HCT116 (cell line): ENCODE results near the gene TTLL4. TPM values are rescaled to one million over a fixed set of nuclear protein-coding genes. Genes with fewer than 3 reads are reported as not detected.

Experiments
- ATAC-seq: fragments of 200-7000 bp; cut with Tn5 transposase; 2 replicates; pipeline ENCODE4 v1.9.1; 2020; ENCODE audit warnings: mild to moderate bottlenecking, moderate library complexity
- BruUV-seq: library from RNA; stranded (reverse); fragments of 400-500 nt; replicated peaks from 2 replicates; lab custom pipeline; 2021; lab: Mats Ljungman, UMichigan
- CTCF ChIA-PET: fragments of 300-600 bp; sonication (Branson Sonifier 250); formaldehyde crosslinking; loops from one replicate; lab custom pipeline; 2021; ENCODE audit warnings: antibody characterized with exemption; lab: Charles Lee
- POLR2A ChIA-PET: fragments of 300-600, 350-600 bp; sonication (Branson Sonifier 250); formaldehyde crosslinking; loops from one replicate; lab custom pipeline; 2021; ENCODE audit warnings: antibody characterized with exemption; lab: Charles Lee
- RAD21 ChIA-PET, 2 experiments: fragments of 300-600 bp; sonication (Branson Sonifier 250); formaldehyde crosslinking; loops; one replicate each; lab custom pipeline; 2023; ENCODE audit warnings: low total read pairs in 2 of 2; ENCODE audit not compliant: uncharacterized antibody in 2 of 2, unreplicated experiment in 2 of 2, low non-redundant PET in 1 of 2; lab: Charles Lee
- DNase-seq: peaks from one replicate; pipeline ENCODE4 v3.0.0-alpha.2; 2010; ENCODE audit warnings: low read depth, low spot score
- H2AFZ ChIP-seq: fragments of 200-600 bp; shearing (Covaris generic), sonication (generic); 2 replicates; pipeline ENCODE4 v1.6.1; 2017; ENCODE audit warnings: low read depth, mixed run types, mixed read lengths, antibody characterized with exemption, low read length; ENCODE audit not compliant: poor library complexity, severe bottlenecking
- H3K27ac ChIP-seq: 2 replicates; pipeline ENCODE4 v1.5.1; 2012; ENCODE audit warnings: low read depth, low read length
- H3K27me3 ChIP-seq: fragments of 200-600 bp; sonication (generic); 2 replicates; pipeline ENCODE4 v1.6.1; 2016; ENCODE audit warnings: mixed run types, low read length, mixed read lengths; ENCODE audit not compliant: insufficient read depth
- H3K36me3 ChIP-seq, 2 experiments: fragments of 200-500 bp in 1 of 2; fragments of 200-600 bp in 1 of 2; sonication (Bioruptor generic) in 1 of 2; sonication (generic) in 1 of 2; 2 replicates each; pipeline versions ENCODE4 v1.5.1 to v1.6.1; 2014 to 2016; ENCODE audit warnings: low read length in 2 of 2, inconsistent platforms in 1 of 2, mixed read lengths in 1 of 2, mixed run types in 1 of 2; ENCODE audit not compliant: insufficient read depth in 2 of 2, control insufficient read depth in 1 of 2
- H3K4me1 ChIP-seq, 2 experiments: fragments of 200-600 bp in 1 of 2; sonication (generic) in 1 of 2; 2 replicates each; pipeline versions ENCODE4 v1.5.1 to v1.6.1; 2012 to 2017; ENCODE audit warnings: low read length in 2 of 2, inconsistent platforms in 1 of 2, mild to moderate bottlenecking in 1 of 2, mixed read lengths in 1 of 2, mixed run types in 1 of 2, moderate library complexity in 1 of 2; ENCODE audit not compliant: insufficient read depth in 2 of 2, control insufficient read depth in 1 of 2
- H3K4me2 ChIP-seq: fragments of 200-600 bp; sonication (generic); 2 replicates; pipeline ENCODE4 v1.6.1; 2017; ENCODE audit warnings: mixed run types, low read length, mixed read lengths
- H3K4me3 ChIP-seq, 2 experiments: fragments of 200-600 bp in 1 of 2; sonication (generic) in 1 of 2; replicated peaks in 1 of 2; 2 replicates each; pipeline ENCODE4 v1.5.1; 2011 to 2016; ENCODE audit warnings: low read length in 2 of 2, control low read depth in 1 of 2, low read depth in 1 of 2, mild to moderate bottlenecking in 1 of 2, mixed read lengths in 1 of 2, mixed run types in 1 of 2
- H3K79me2 ChIP-seq: fragments of 200-600 bp; sonication (generic); 2 replicates; pipeline ENCODE4 v1.6.1; 2017; ENCODE audit warnings: mild to moderate bottlenecking, mixed run types, low read length, moderate library complexity, mixed read lengths; ENCODE audit not compliant: insufficient read depth
- H3K9ac ChIP-seq: fragments of 200-600 bp; sonication (generic); 2 replicates; pipeline ENCODE4 v1.6.1; 2016; ENCODE audit warnings: low read length, mixed read lengths
- H3K9me2 ChIP-seq: fragments of 200-600 bp; sonication (generic), shearing (Covaris generic); 2 replicates; pipeline ENCODE4 v1.6.1; 2017; ENCODE audit warnings: mixed run types, mild to moderate bottlenecking, moderate library complexity; ENCODE audit not compliant: insufficient read depth
- H3K9me3 ChIP-seq, 2 experiments: fragments of 200-500 bp in 1 of 2; fragments of 200-600 bp in 1 of 2; sonication (Bioruptor generic) in 1 of 2; sonication (generic) in 1 of 2; 2 replicates each; pipeline ENCODE4 v1.6.1; 2014 to 2017; ENCODE audit warnings: low read length in 2 of 2, mixed read lengths in 2 of 2, inconsistent platforms in 1 of 2, low read depth in 1 of 2, mild to moderate bottlenecking in 1 of 2, mixed run types in 1 of 2, moderate library complexity in 1 of 2; ENCODE audit not compliant: control insufficient read depth in 1 of 2, insufficient read depth in 1 of 2
- H4K20me1 ChIP-seq: fragments of 200-600 bp; sonication (generic), shearing (Covaris generic); 2 replicates; pipeline ENCODE4 v1.6.1; 2017; ENCODE audit warnings: mixed run types, mild to moderate bottlenecking, moderate library complexity; ENCODE audit not compliant: insufficient read depth
- CBX3 ChIP-seq: IDR thresholded peaks from 2 replicates; pipeline ENCODE4 v1.6.1; 2012; ENCODE audit warnings: low read depth
- CEBPB ChIP-seq: IDR thresholded peaks from 2 replicates; pipeline ENCODE4 v1.6.1; 2012; ENCODE audit warnings: low read depth
- ELF1 ChIP-seq: IDR thresholded peaks from 2 replicates; pipeline ENCODE4 v1.6.1; 2012; ENCODE audit warnings: low read depth, borderline replicate concordance
- FOSL1 ChIP-seq: IDR thresholded peaks from 2 replicates; pipeline ENCODE4 v1.6.1; 2012; ENCODE audit warnings: low read depth
- SP1 ChIP-seq: IDR thresholded peaks from 2 replicates; pipeline ENCODE4 v1.6.1; 2012; ENCODE audit warnings: low read depth
- YY1 ChIP-seq: IDR thresholded peaks from 2 replicates; pipeline ENCODE4 v1.6.1; 2011; ENCODE audit warnings: low read length, low read depth, moderate library complexity, mild to moderate bottlenecking; ENCODE audit not compliant: insufficient replicate concordance; ENCODE audit errors: extremely low read depth
- ZNF274 ChIP-seq: fragments of 200-500 bp; sonication (Bioruptor generic); IDR thresholded peaks from 2 replicates; pipeline ENCODE4 v1.6.1; 2014; ENCODE audit warnings: mild to moderate bottlenecking, low read depth, low read length, inconsistent platforms
- intact Hi-C: fragments of 100-400 bp; cut with micrococcal nuclease; formaldehyde crosslinking; loops from 2 replicates; pipeline ENCODE4 v1.10.0; 2022
- total RNA-seq: library from RNA; stranded (reverse); gene quantifications from one replicate; pipeline ENCODE4 v1.2.1, GENCODE V29; 2021; ENCODE audit not compliant: unreplicated experiment
- TF ChIP-seq, protein P1 (sequence below): IDR thresholded peaks from 2 replicates; pipeline ENCODE4 v1.6.1; 2011; ENCODE audit warnings: mild to moderate bottlenecking, low read length, moderate library complexity; ENCODE audit not compliant: insufficient replicate concordance; ENCODE audit errors: extremely low read depth
- TF ChIP-seq, protein P2 (sequence below), 3 experiments: fragments of 200-600 bp in 1 of 3; sonication (generic) in 1 of 3; IDR thresholded peaks in 2 of 3; conservative IDR thresholded peaks in 1 of 3; 2 replicates each; pipeline ENCODE4 v1.5.1; 2012 to 2017; ENCODE audit warnings: low read depth in 2 of 3, low read length in 2 of 3, antibody characterized with exemption in 1 of 3, borderline replicate concordance in 1 of 3, control low read depth in 1 of 3, mild to moderate bottlenecking in 1 of 3, mixed read lengths in 1 of 3, mixed run types in 1 of 3, moderate library complexity in 1 of 3; ENCODE audit not compliant: insufficient read depth in 1 of 3

TTLL4 gene
- total RNA-seq, 1 experiment from 2014 or later: 53.0 TPM

DNA sequence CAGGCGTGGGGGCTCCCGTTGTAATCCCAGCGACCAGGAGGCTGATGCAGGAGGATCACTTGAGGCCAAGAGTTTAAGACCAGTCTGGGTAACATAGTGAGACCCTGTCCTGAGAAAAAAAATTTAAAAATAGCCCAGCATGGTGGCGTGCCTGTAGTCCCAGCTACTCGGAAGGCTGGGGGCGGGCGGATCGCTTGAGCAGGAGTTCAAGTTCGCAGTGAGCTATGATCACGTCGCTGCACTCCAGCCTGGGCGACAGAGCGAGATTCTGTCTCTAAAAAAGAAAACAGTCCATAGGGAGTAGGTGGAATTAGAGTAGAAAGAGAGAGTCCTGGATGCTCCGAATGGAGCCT, 325 bp upstream of the TTLL4 start:
- intact Hi-C loops: loop anchor here (1.0 kb wide), 1 partner anchor 137 kb away; no protein-coding TSS in a partner anchor
- POLR2A ChIA-PET: interaction anchor here (0.8 to 1.0 kb wide), 3 partner anchors 8 to 17 kb away, joined by 3 read pairs; no protein-coding TSS in a partner anchor
- H4K20me1 ChIP-seq: peaks cover 3% of the 10 kb centered on the region; the same call in 1 of the 2 replicates
- RAD21 ChIA-PET: interaction anchor here in 1 of 2 experiments (0.7 kb wide), 1 partner anchor 51 kb away, joined by 3 read pairs; the partner anchor contains the start of genes BCS1L and ZNF142
- DNase-seq (no peak), ATAC-seq (0 out of 2 replicates have a peak, but pooled peaks have one; percentile 1)
- H2AFZ ChIP-seq: no peak overlapping the region
- TF ChIP-seq ELF1 (no peak), CBX3 (no peak), ZNF274 (no peak), FOSL1 (no peak), YY1 (no peak), CEBPB (no peak), SP1 (no peak)
- TF ChIP-seq, protein P1, sequence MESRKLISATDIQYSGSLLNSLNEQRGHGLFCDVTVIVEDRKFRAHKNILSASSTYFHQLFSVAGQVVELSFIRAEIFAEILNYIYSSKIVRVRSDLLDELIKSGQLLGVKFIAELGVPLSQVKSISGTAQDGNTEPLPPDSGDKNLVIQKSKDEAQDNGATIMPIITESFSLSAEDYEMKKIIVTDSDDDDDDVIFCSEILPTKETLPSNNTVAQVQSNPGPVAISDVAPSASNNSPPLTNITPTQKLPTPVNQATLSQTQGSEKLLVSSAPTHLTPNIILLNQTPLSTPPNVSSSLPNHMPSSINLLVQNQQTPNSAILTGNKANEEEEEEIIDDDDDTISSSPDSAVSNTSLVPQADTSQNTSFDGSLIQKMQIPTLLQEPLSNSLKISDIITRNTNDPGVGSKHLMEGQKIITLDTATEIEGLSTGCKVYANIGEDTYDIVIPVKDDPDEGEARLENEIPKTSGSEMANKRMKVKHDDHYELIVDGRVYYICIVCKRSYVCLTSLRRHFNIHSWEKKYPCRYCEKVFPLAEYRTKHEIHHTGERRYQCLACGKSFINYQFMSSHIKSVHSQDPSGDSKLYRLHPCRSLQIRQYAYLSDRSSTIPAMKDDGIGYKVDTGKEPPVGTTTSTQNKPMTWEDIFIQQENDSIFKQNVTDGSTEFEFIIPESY: no peak
- TF ChIP-seq, protein P2, sequence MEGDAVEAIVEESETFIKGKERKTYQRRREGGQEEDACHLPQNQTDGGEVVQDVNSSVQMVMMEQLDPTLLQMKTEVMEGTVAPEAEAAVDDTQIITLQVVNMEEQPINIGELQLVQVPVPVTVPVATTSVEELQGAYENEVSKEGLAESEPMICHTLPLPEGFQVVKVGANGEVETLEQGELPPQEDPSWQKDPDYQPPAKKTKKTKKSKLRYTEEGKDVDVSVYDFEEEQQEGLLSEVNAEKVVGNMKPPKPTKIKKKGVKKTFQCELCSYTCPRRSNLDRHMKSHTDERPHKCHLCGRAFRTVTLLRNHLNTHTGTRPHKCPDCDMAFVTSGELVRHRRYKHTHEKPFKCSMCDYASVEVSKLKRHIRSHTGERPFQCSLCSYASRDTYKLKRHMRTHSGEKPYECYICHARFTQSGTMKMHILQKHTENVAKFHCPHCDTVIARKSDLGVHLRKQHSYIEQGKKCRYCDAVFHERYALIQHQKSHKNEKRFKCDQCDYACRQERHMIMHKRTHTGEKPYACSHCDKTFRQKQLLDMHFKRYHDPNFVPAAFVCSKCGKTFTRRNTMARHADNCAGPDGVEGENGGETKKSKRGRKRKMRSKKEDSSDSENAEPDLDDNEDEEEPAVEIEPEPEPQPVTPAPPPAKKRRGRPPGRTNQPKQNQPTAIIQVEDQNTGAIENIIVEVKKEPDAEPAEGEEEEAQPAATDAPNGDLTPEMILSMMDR (IDR thresholded peaks at IDR 0.05 in 2 of 3, conservative IDR thresholded peaks at IDR 0.05 in 1 of 3; ENCODE audit: borderline replicate concordance in 1 of 3, insufficient read depth in 1 of 3, low read depth in 2 of 3, low read length in 2 of 3): no peak
- CTCF ChIA-PET: interaction anchor here (0.6 to 2.6 kb wide), 16 partner anchors 8 to 440 kb away, joined by 3 to 12 read pairs (median 4); partner anchors contain the start of genes AAMP, BCS1L, PNKD and RNF25
- H3K9me2 ChIP-seq: no peaks in the 10 kb centered on the region
- H3K4me2 ChIP-seq: peak overlapping the region; percentile 79
- H3K9me3 ChIP-seq: no peaks in the 10 kb centered on the region
- no peak overlapping the region for H3K9ac ChIP-seq
- no peak overlapping the region for H3K27ac ChIP-seq
- no TSS peak for BruUV-seq
- peaks cover 44% of the 10 kb centered on the region for H3K79me2 ChIP-seq
- H3K4me1 ChIP-seq: peaks cover 0 to 11% of the 10 kb centered on the region in 2 experiments; a peak in 2 of 4 replicates
- peak overlapping the region in 1 of 2 experiments; percentile 79; a peak in 1 of 4 replicates for H3K4me3 ChIP-seq
- no peaks in the 10 kb centered on the region for H3K36me3 ChIP-seq
- H3K27me3 ChIP-seq: no peaks in the 10 kb centered on the region
